Lung (tissue), 12 donors: Measurements from ENCODE around the gene ZFR2. TPM values are rescaled to one million over a fixed set of nuclear protein-coding genes. Genes with fewer than 3 reads are reported as not detected.

Experiments
- ATAC-seq: fragments of 200-7000 bp; cut with Tn5 transposase; one replicate; pipeline ENCODE4 v1.9.1; 2020; ENCODE audit warnings: moderate number of reproducible peaks; ENCODE audit not compliant: insufficient read depth, low FRiP score
- DNase-seq, 3 donors: peaks; one replicate each; pipeline ENCODE4 v3.0.0-alpha.2; 2013 to 2017
- H3K27ac ChIP-seq, 2 donors: one replicate each; pipeline ENCODE4 v1.5.1; 2013; ENCODE audit warnings: mild to moderate bottlenecking in 2 of 2, moderate library complexity in 2 of 2, control low read depth in 1 of 2, inconsistent platforms in 1 of 2, low read depth in 1 of 2, low read length in 1 of 2
- H3K27me3 ChIP-seq, 3 donors: one replicate each; pipeline ENCODE4 v1.5.1; 2013; ENCODE audit warnings: low read length in 2 of 3; ENCODE audit not compliant: control insufficient read depth in 3 of 3, insufficient read depth in 3 of 3
- H3K36me3 ChIP-seq, 4 donors: one replicate each; pipeline ENCODE4 v1.5.1; 2013; ENCODE audit warnings: low read length in 4 of 4, mild to moderate bottlenecking in 1 of 4, moderate library complexity in 1 of 4; ENCODE audit not compliant: control insufficient read depth in 4 of 4, insufficient read depth in 4 of 4
- H3K4me1 ChIP-seq, 5 donors: one replicate each; pipeline ENCODE4 v1.5.1; 2013; ENCODE audit warnings: low read length in 5 of 5, mild to moderate bottlenecking in 2 of 5, moderate library complexity in 1 of 5; ENCODE audit not compliant: control insufficient read depth in 5 of 5, insufficient read depth in 5 of 5
- H3K4me3 ChIP-seq: one replicate; pipeline ENCODE4 v1.5.1; 2013; ENCODE audit warnings: mild to moderate bottlenecking, control low read depth, moderate library complexity
- H3K9ac ChIP-seq, 2 donors: one replicate each; pipeline ENCODE4 v1.5.1; 2013; ENCODE audit warnings: low read length in 2 of 2, control low read depth in 1 of 2; ENCODE audit not compliant: insufficient read depth in 1 of 2
- H3K9me3 ChIP-seq, 4 donors: one replicate each; pipeline ENCODE4 v1.5.1; 2013; ENCODE audit warnings: low read length in 3 of 4, mild to moderate bottlenecking in 1 of 4, moderate library complexity in 1 of 4; ENCODE audit not compliant: control insufficient read depth in 4 of 4, insufficient read depth in 3 of 4
- WGBS, 2 donors: extraction: QIAGEN DNeasy Blood & Tissue Kit; methylation state at CpG; one replicate each; pipeline ENCODE4 v1.1.7; 2013; 5-methylcytosine and 5-hydroxymethylcytosine counted together
- polyA plus RNA-seq, 2 donors: library from polyadenylated mRNA; stranded (reverse); fragments of 200-250 nt; gene quantifications; one replicate each; pipeline ENCODE4 v1.2.1, GENCODE V29; 2013
- total RNA-seq, 2 donors: library from RNA; depleted of rRNA in 1 of 2; stranded (reverse); fragments of >200 nt in 1 of 2; gene quantifications; one replicate each; pipeline ENCODE4 v1.2.1, GENCODE V29; 2014 to 2021
- TF ChIP-seq, protein P1 (sequence below): IDR thresholded peaks from 2 replicates; pipeline ENCODE4 v1.5.1; 2012; ENCODE audit warnings: mild to moderate bottlenecking; ENCODE audit errors: control extremely low read depth, extremely low read depth
- donor health status: control.
- donor health status: control.
- donor health status: Bipolar disorder and iron deficiency.
- donor health status: healthy.
- donor health status: DM: yes; HTN: yes; CAD: no.

Gene ZFR2
- total and polyA plus RNA-seq, 4 donors: 0.05 to 0.34 (median 0.19) TPM

DNA sequence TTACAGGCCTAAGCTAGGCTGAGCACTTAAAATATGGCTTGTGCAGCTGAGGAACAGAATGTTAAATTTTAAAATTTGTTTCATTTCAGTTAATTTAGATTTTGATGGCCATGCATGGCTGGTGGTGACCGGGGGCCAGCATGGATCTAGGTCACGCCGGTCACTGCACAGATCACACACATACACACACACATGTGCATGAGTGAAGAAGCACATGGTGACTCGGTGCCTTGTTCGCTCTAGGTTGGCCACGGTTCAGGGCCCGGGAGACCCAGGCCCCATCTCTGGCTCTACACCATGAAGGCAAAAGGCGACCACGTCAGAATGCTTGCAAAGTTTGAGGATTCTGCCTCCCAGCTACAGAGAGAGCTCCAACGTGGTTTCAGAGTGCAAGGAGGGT is 28.0 kb downstream of the ZFR2 start:
- H3K36me3 ChIP-seq: no peaks in the 10 kb centered on the region
- H3K27me3 ChIP-seq: no peaks in the 10 kb centered on the region
- no peak for DNase-seq
- TF ChIP-seq, protein P1, sequence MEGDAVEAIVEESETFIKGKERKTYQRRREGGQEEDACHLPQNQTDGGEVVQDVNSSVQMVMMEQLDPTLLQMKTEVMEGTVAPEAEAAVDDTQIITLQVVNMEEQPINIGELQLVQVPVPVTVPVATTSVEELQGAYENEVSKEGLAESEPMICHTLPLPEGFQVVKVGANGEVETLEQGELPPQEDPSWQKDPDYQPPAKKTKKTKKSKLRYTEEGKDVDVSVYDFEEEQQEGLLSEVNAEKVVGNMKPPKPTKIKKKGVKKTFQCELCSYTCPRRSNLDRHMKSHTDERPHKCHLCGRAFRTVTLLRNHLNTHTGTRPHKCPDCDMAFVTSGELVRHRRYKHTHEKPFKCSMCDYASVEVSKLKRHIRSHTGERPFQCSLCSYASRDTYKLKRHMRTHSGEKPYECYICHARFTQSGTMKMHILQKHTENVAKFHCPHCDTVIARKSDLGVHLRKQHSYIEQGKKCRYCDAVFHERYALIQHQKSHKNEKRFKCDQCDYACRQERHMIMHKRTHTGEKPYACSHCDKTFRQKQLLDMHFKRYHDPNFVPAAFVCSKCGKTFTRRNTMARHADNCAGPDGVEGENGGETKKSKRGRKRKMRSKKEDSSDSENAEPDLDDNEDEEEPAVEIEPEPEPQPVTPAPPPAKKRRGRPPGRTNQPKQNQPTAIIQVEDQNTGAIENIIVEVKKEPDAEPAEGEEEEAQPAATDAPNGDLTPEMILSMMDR: no peak
- no peak overlapping the region for H3K27ac ChIP-seq
- peaks cover 0 to 3% (median 0%) of the 10 kb centered on the region in 4 donors for H3K9me3 ChIP-seq
- H3K4me3 ChIP-seq: no peak overlapping the region
- ATAC-seq: no peak
- H3K9ac ChIP-seq: no peak overlapping the region
- H3K4me1 ChIP-seq: no peaks in the 10 kb centered on the region
- WGBS, 2 donors: 89 to 95% methylated on average over 10 of the region's 10 CpGs

DNA sequence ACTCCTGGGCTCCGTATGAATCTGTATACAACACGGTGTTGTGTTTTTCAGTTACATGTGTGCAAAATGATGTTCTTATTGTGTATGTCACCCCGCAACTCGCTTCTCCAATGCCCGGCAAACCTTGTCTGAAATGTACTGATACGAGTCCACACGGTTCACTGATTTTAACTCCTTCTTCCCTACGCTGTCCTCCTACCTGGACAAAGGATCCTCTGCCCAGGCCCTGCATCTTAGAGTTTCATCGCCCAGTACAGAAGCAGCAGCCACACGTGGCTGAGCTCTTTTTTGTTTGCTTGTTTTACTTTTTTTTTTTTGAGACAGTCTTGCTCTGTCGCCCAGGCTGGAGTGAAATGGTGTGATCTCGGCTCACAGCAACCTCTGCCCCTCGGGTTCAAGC is 28.9 kb downstream of the ZFR2 start:
- Histone ChIP-seq H3K4me1 (no peaks in the 10 kb centered on the region), H3K27ac (no peak overlapping the region), H3K9me3 (peaks cover 0 to 3% (median 0%) of the 10 kb centered on the region in 4 donors), H3K4me3 (no peak overlapping the region), H3K9ac (no peak overlapping the region), H3K27me3 (no peaks in the 10 kb centered on the region), H3K36me3 (no peaks in the 10 kb centered on the region)
- ATAC-seq: no peak
- WGBS, 2 donors: 74 to 83% methylated on average over 13 of the region's 13 CpGs
- TF ChIP-seq, protein P1: no peak
- DNase-seq: no peak

DNA sequence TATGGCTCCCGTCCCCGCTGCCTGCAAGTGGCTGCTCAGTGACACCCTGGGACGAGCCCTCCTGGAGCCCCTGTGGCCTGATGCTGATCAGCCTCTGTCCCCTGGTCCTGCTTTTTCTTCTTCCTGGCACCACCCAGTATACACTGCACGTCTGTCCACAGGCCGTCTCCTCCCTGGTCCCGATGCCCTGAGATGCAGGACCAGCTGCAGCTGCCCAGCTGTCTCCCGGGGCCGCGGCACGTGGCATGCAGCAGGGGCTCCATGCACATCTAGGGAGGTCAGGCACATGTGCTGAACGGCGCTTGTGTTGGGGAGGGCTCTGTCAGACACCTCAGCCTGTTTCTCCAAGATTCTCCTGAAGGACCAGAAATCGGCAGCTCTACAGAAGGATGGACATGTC is 30.2 kb downstream of the ZFR2 start:
- TF ChIP-seq, protein P1: no peak
- 87 to 89% methylated on average over 13 of the region's 13 CpGs for WGBS, 2 donors
- Histone ChIP-seq H3K9ac (no peak overlapping the region), H3K4me1 (no peaks in the 10 kb centered on the region), H3K9me3 (peaks cover 0 to 3% (median 0%) of the 10 kb centered on the region in 4 donors), H3K36me3 (no peaks in the 10 kb centered on the region), H3K4me3 (no peak overlapping the region), H3K27ac (no peak overlapping the region), H3K27me3 (no peaks in the 10 kb centered on the region)
- no peak for DNase-seq
- no peak for ATAC-seq

DNA sequence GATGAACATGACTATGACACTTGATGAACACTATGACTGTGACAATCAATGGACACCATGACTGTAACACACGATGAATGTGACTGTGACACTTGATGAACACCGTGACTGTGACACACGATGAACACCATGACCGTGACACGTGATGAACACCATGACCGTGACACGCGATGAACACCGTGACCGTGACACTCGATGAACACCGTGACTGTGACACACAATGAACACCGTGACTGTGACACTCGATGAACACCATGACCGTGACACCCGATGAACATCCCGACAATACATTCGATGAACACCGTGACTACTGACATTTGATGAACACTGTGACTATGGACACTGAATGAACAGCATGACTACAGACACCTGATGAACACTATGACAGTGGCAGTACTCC is 30.9 kb downstream of the ZFR2 start:
- Histone ChIP-seq H3K4me3 (no peak overlapping the region), H3K4me1 (no peaks in the 10 kb centered on the region), H3K9me3 (peaks cover 0 to 3% (median 0%) of the 10 kb centered on the region in 4 donors), H3K27ac (no peak overlapping the region), H3K36me3 (no peaks in the 10 kb centered on the region), H3K9ac (no peak overlapping the region), H3K27me3 (no peaks in the 10 kb centered on the region)
- TF ChIP-seq, protein P1: no peak
- no peak for DNase-seq
- no peak for ATAC-seq
- 97 to 98% methylated on average over 19 of the region's 19 CpGs for WGBS, 2 donors
